Endothelial cell (in vitro differentiated cells): ENCODE data around the gene ALDH4A1. TPM values are rescaled to one million over a fixed set of nuclear protein-coding genes. Genes with fewer than 3 reads are reported as not detected.

Source experiments
- DNase-seq: peaks from one replicate; pipeline ENCODE4 v3.0.0; 2021; ENCODE audit warnings: low spot score
- H3K27ac Mint-ChIP-seq: one replicate; pipeline ENCODE4 v1.8.0; 2021; ENCODE audit warnings: mixed read lengths, inconsistent platforms; ENCODE audit not compliant: unreplicated experiment
- H3K27me3 Mint-ChIP-seq: one replicate; pipeline ENCODE4 v1.8.0; 2021; ENCODE audit warnings: mild to moderate bottlenecking, moderate library complexity, mixed read lengths, inconsistent platforms; ENCODE audit not compliant: unreplicated experiment
- H3K36me3 Mint-ChIP-seq: one replicate; pipeline ENCODE4 v1.8.0; 2021; ENCODE audit warnings: mild to moderate bottlenecking, low read depth, mixed read lengths, inconsistent platforms; ENCODE audit not compliant: unreplicated experiment
- H3K4me1 Mint-ChIP-seq: one replicate; pipeline ENCODE4 v1.8.0; 2021; ENCODE audit warnings: mild to moderate bottlenecking, mixed read lengths, inconsistent platforms; ENCODE audit not compliant: unreplicated experiment
- H3K4me3 Mint-ChIP-seq: one replicate; pipeline ENCODE4 v1.8.0; 2021; ENCODE audit warnings: mild to moderate bottlenecking, mixed read lengths, inconsistent platforms; ENCODE audit not compliant: unreplicated experiment
- H3K9me3 Mint-ChIP-seq: one replicate; pipeline ENCODE4 v1.8.0; 2021; ENCODE audit warnings: mixed read lengths, inconsistent platforms; ENCODE audit not compliant: unreplicated experiment
- total RNA-seq: library from RNA; stranded (reverse); fragmentation: NEBNext Ultra II Directional; extraction: Animal tissue kit (Norgen Biotek cat#: 25700); gene quantifications from one replicate; pipeline ENCODE4 v1.2.1, GENCODE V29; 2021; ENCODE audit not compliant: unreplicated experiment
- TF ChIP-seq, protein P1 (sequence below): fragments of 200-600 bp; sonication (generic); IDR thresholded peaks from one replicate; pipeline ENCODE4 v1.5.0; 2021; ENCODE audit warnings: antibody characterized with exemption; ENCODE audit not compliant: unreplicated experiment

Gene ALDH4A1
- total RNA-seq, 1 donor from 2014 or later = 27.8 TPM

DNA sequence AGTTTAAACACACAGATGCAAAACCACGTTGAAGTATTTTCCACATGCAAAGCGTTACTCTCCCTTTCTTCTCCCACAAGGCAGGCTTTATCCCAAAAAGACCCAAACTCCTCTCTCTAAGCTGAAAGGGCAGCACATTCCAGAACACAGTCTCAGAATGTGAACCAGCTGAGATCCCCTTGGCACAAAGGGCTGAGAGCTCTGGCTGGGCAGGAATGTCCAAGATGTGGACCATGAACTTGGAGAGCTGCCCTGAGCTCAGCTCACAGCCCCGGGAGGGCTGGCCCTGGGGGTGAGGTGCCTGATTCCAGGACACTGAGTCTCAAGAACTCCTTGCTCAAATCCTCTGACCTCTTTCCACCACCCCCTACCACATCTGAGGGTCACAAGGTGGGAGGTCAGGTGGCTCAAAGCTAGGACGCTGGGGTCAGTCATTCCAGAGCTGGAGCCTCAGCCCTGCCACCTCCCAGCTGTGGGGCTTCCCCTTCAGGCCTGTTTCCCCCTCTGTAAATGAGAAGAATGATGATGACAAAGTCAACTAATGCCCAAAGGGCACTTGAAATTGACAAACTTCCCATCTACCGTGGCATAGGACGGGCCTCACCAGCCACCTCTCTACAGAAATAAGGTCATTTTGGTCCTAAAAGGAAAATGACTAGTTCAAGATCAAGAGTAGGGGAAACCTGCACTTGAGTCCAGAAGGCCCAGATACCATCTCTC is 11.5 kb downstream of the ALDH4A1 start:
- TF ChIP-seq, protein P1, sequence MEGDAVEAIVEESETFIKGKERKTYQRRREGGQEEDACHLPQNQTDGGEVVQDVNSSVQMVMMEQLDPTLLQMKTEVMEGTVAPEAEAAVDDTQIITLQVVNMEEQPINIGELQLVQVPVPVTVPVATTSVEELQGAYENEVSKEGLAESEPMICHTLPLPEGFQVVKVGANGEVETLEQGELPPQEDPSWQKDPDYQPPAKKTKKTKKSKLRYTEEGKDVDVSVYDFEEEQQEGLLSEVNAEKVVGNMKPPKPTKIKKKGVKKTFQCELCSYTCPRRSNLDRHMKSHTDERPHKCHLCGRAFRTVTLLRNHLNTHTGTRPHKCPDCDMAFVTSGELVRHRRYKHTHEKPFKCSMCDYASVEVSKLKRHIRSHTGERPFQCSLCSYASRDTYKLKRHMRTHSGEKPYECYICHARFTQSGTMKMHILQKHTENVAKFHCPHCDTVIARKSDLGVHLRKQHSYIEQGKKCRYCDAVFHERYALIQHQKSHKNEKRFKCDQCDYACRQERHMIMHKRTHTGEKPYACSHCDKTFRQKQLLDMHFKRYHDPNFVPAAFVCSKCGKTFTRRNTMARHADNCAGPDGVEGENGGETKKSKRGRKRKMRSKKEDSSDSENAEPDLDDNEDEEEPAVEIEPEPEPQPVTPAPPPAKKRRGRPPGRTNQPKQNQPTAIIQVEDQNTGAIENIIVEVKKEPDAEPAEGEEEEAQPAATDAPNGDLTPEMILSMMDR = no peak
- no peaks in the 10 kb centered on the region for H3K9me3 Mint-ChIP-seq
- H3K27ac Mint-ChIP-seq = no peak overlapping the region
- H3K4me3 Mint-ChIP-seq = peak overlapping the region; percentile 42
- peaks cover 10% of the 10 kb centered on the region for H3K27me3 Mint-ChIP-seq
- no peak for DNase-seq
- peaks cover 6% of the 10 kb centered on the region for H3K36me3 Mint-ChIP-seq
- no peaks in the 10 kb centered on the region for H3K4me1 Mint-ChIP-seq

DNA sequence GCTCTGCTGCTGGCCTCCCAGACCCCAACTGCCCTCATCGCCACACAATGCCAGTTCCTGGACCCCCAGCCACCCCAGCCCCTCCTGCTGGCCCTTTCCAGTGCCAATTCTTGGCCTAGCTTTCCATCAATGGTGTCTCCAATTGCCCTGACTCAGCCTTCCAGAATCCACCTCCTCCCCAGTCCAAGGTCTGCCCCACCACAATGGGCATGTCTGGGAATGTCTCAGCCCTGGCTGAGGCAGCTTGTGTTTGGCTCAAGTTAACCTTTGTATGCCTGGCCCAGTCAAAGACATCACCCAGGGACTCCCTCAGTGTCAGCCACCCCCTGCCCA is 16.4 kb downstream of the ALDH4A1 start:
- H3K4me1 Mint-ChIP-seq = no peaks in the 10 kb centered on the region

DNA sequence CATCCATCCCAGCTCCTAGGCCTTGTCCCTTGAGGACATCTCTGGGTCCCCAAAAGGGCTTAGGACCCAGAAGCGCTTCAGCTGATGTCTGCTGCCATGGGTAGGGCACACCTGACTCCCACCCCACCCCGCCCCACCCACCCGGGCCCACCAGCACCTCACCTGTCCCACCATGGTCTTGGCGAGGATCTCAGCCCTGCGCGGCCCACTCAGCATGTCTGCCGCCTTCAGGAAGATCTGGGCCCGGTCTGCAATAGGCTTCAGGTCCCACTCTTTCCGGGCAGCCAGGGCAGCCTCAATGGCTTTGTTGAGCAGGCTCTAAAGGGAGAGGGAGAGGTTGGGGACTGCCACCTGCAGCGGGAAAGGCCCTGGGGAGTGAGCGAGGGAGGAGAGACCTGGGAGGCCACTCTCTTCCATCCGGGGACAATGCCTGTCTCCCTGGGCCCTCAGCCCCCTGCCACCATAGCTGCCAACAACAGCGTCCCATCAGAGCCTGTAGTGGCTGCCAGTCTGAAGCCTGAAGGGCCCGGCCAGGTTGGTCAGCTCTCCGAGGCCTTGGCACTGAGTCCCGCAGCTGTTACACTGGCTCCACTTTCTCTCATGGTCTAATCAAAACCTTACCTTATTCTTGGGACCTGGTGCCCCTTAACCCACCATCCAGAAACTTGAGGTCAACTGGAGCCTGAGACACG is 16.9 kb downstream of the ALDH4A1 start:
- no peak for DNase-seq
- Mint-ChIP-seq H3K27me3 (peaks cover 12% of the 10 kb centered on the region), H3K4me1 (no peaks in the 10 kb centered on the region), H3K9me3 (no peaks in the 10 kb centered on the region), H3K36me3 (peaks cover 16% of the 10 kb centered on the region), H3K27ac (no peak overlapping the region), H3K4me3 (no peak overlapping the region)
- TF ChIP-seq, protein P1 = no peak

More for the DNA sequence above, 16.4 kb downstream of the ALDH4A1 start:
- Mint-ChIP-seq H3K4me3 (no peak overlapping the region), H3K27ac (no peak overlapping the region), H3K9me3 (no peaks in the 10 kb centered on the region), H3K36me3 (peaks cover 13% of the 10 kb centered on the region), H3K27me3 (peaks cover 10% of the 10 kb centered on the region)
- DNase-seq = no peak
- TF ChIP-seq, protein P1 = no peak

DNA sequence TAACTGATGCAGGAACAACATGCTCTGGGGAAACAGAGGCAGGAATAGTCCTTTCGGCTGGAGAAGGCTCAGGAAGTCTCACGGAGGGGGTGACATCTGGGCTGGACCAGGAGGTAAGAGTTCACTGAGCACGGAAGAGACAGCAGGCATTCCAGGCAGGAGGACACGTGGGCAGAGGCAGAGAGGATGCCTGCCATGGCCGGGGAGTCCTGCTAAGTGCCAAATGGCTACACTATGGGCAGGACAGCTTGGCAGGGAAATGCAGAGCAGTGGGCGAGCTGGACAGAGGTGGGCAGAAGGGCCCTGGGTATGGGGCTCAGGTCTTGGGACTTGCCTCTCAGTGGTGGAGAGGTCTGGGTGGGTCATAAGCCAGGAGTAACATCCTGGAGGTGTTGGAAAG is 17.6 kb downstream of the ALDH4A1 start:
- H3K27me3 Mint-ChIP-seq = peaks cover 12% of the 10 kb centered on the region

DNA sequence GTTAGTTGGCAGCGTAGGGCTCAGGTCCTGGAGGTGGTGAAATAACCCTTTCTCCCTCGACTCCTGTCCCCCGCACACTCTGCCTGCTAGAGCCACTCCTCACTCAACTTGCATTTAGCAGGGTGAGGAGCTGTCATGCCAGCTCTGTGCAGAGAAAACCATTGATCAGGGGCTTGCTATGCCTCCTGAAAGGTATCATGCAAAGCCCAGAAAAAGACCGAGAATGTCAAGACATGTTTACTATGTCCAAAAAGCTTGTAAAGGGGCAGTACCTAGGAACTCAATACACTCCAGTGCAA is 18.0 kb downstream of the ALDH4A1 start:
- H3K27me3 Mint-ChIP-seq = peaks cover 12% of the 10 kb centered on the region
- peaks cover 16% of the 10 kb centered on the region for H3K36me3 Mint-ChIP-seq
- no peaks in the 10 kb centered on the region for H3K4me1 Mint-ChIP-seq
- H3K27ac Mint-ChIP-seq = no peak overlapping the region
- TF ChIP-seq, protein P1 = peak; percentile 33
- no peak overlapping the region for H3K4me3 Mint-ChIP-seq
- H3K9me3 Mint-ChIP-seq = no peaks in the 10 kb centered on the region
- DNase-seq = no peak

More for the DNA sequence above, 17.6 kb downstream of the ALDH4A1 start:
- Mint-ChIP-seq H3K4me1 (no peaks in the 10 kb centered on the region), H3K27ac (no peak overlapping the region), H3K4me3 (no peak overlapping the region), H3K36me3 (peaks cover 16% of the 10 kb centered on the region), H3K9me3 (no peaks in the 10 kb centered on the region)
- DNase-seq = no peak
- TF ChIP-seq, protein P1 = no peak
